Activated naive CD4-positive, alpha-beta T cell treated with anti-CD3 and anti-CD28 coated beads, Interleukin-2, amount 50 U/mL, for 72 hours (primary cell): ENCODE results near the gene PPRC1. TPM values are rescaled to one million over a fixed set of nuclear protein-coding genes. Genes with fewer than 3 reads are reported as not detected.

Experiments
- ATAC-seq, 2 donors: fragments of 150-1000 bp; cut with Tn5 transposase; 2 replicates each; pipeline ENCODE4 v1.10.0; 2021; ENCODE audit warnings: mild to moderate bottlenecking in 2 of 2, moderate library complexity in 2 of 2
- DNase-seq, 2 donors: peaks; one replicate each; pipeline ENCODE4 v3.0.0; 2021 to 2022; ENCODE audit warnings: low spot score in 2 of 2
- H3K27ac Mint-ChIP-seq, 2 donors: one replicate each; pipeline ENCODE4 v1.8.0; 2022; ENCODE audit warnings: mild to moderate bottlenecking in 2 of 2, mixed read lengths in 2 of 2
- H3K36me3 Mint-ChIP-seq, 2 donors: one replicate each; pipeline ENCODE4 v1.8.0; 2022; ENCODE audit warnings: mixed read lengths in 2 of 2
- H3K9me3 Mint-ChIP-seq, 2 donors: one replicate each; pipeline ENCODE4 v1.8.0; 2022; ENCODE audit warnings: mixed read lengths in 2 of 2
- total RNA-seq, 2 donors: library from RNA; stranded (reverse); gene quantifications; one replicate each; pipeline ENCODE4 v1.2.3, GENCODE V29; 2022

PPRC1 gene, protein sequence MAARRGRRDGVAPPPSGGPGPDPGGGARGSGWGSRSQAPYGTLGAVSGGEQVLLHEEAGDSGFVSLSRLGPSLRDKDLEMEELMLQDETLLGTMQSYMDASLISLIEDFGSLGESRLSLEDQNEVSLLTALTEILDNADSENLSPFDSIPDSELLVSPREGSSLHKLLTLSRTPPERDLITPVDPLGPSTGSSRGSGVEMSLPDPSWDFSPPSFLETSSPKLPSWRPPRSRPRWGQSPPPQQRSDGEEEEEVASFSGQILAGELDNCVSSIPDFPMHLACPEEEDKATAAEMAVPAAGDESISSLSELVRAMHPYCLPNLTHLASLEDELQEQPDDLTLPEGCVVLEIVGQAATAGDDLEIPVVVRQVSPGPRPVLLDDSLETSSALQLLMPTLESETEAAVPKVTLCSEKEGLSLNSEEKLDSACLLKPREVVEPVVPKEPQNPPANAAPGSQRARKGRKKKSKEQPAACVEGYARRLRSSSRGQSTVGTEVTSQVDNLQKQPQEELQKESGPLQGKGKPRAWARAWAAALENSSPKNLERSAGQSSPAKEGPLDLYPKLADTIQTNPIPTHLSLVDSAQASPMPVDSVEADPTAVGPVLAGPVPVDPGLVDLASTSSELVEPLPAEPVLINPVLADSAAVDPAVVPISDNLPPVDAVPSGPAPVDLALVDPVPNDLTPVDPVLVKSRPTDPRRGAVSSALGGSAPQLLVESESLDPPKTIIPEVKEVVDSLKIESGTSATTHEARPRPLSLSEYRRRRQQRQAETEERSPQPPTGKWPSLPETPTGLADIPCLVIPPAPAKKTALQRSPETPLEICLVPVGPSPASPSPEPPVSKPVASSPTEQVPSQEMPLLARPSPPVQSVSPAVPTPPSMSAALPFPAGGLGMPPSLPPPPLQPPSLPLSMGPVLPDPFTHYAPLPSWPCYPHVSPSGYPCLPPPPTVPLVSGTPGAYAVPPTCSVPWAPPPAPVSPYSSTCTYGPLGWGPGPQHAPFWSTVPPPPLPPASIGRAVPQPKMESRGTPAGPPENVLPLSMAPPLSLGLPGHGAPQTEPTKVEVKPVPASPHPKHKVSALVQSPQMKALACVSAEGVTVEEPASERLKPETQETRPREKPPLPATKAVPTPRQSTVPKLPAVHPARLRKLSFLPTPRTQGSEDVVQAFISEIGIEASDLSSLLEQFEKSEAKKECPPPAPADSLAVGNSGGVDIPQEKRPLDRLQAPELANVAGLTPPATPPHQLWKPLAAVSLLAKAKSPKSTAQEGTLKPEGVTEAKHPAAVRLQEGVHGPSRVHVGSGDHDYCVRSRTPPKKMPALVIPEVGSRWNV (N-terminal part only)
- total RNA-seq, result 10 to 100 TPM; 54.2 to 59.1 TPM

DNA sequence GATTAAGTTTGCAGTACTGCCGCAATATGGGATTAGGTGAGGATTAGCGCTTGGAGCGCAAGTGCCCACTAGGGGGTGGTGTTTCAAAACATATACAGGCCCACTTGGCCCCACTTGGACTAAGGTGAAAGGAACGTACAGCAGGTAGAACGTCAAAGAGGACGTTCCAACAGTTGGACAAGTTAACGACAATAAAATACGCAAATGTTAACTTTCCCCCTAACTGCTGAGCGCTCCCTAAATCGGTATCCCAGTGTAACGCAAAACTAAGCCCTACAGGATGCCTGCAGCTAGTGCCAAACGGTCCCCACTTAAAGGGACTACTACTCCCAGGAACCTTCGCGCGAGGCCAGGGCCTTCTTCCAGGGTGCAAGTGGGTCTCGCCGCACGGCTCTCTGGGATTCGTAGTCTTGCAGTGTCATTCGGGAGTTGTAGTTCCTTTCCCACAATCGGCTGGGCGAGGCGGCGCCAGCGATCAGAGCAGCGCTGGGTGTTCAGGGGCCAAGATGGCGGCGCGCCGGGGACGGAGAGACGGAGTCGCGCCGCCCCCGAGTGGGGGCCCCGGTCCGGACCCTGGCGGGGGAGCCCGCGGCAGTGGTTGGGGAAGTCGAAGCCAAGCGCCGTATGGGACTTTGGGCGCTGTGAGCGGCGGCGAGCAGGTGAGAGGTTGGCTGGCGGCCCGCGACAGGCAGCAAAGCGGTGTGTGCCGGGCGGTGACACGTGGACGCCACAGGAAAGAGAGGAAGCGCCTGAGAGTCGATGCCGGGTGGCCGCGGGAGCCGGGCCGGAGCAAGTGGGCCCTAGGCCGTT, at the start of gene PPRC1:
Gene PPRC1, plus strand, starts transcription at position 478 of the 810 bp plus-strand sequence. Its CDS starts 29 bp downstream, at position 507.
- Mint-ChIP-seq H3K9me3 (no peaks in the 10 kb centered on the region), H3K36me3 (peaks cover 24 to 26% of the 10 kb centered on the region in 2 donors), H3K27ac (peak within 1 kb of the TSS; percentile 97 to 98)
- DNase-seq (peak; percentile 94 to 95), ATAC-seq (peak; percentile 91 to 96)

DNA sequence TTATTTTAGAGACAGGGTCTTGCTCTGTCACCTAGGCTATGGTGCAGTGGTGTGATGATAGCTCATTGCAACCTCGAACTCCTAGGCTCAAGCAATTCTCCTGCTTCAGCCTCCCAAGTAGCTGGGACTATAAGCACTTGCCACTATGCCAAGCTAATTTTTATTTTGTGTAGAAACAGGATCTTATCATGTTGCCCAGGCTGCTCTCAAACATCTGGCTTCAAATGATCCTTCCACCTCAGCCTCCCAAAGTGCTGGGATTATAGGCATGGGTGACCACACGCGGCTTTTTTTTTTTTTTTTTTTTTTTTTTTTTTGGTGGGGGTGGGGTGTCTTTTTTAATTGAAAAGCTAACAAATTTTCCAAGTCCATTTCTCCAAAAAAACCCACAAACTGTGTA, 49.3 kb upstream of the PPRC1 start:
- ATAC-seq (no peak), DNase-seq (no peak)
- H3K36me3 Mint-ChIP-seq, result no peaks in the 10 kb centered on the region
- H3K9me3 Mint-ChIP-seq, result no peaks in the 10 kb centered on the region
- H3K27ac Mint-ChIP-seq, result no peak overlapping the region

DNA sequence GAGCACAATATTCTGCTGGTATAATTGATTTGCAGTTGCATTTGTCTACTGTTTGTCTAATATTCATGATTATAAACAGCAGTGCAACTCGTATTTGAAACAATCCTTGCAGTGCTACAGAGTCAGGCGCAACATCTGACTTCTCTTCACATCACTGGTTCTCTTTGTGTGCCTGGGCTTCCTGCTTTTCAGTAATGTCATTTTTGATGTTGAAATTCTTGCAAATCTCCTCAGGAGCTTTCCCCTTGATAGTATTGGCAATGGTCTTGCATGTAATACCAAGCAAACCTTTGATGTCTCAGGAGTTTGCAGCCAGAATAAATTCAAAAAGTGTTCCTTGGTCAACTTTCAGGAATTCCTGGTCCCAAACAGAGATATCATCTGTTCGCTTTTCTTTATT, 47.5 kb upstream of the PPRC1 start:
- H3K9me3 Mint-ChIP-seq, result no peaks in the 10 kb centered on the region
- H3K36me3 Mint-ChIP-seq, result no peaks in the 10 kb centered on the region
- no peak overlapping the region for H3K27ac Mint-ChIP-seq
- ATAC-seq (no peak), DNase-seq (no peak)

DNA sequence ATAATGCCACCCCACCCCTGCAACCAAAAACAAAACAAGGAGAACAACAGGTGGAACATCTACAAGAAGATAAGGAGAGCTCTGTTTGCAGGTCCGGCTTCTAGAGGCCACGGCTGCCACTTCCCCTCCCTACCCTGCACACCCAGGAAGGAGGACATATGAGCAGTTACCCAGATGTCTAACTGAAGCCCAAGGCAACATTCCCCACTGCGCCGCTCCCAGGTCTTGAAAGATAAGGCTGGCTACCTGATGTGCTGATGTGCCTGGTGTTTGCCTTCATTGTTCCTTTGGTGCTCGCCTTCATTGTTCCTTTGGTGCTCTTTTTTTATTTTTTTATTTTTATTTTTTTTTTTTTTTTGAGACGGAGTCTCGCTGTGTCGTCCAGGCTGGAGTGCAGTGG, 46.6 kb upstream of the PPRC1 start:
- DNase-seq, result no peak

DNA sequence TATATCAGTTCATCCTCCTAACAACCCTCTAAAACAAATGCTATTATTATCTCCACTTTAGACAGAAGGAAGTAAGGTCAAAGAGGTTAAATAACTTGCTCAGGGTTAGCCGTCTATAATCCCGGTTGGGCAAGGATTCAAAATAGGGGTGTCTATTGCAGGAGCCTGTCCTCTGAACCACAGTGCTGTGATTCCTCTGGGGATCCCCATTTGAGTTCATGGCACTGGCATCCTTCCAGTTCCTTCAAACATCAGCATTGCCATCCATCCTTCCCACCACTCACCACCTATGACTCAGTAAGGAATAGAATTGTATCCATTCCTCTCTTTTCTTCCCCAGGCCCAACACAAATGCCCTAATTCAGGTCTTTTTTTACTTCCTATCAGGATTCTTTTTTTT, 42.1 kb upstream of the PPRC1 start:
- no peaks in the 10 kb centered on the region for H3K9me3 Mint-ChIP-seq
- peak overlapping the region in 1 of 2 donors; percentile 15 for H3K27ac Mint-ChIP-seq
- ATAC-seq (no peak), DNase-seq (no peak)
- no peaks in the 10 kb centered on the region for H3K36me3 Mint-ChIP-seq

More for the DNA sequence above, 46.6 kb upstream of the PPRC1 start:
- Mint-ChIP-seq H3K27ac (no peak overlapping the region), H3K36me3 (no peaks in the 10 kb centered on the region), H3K9me3 (no peaks in the 10 kb centered on the region)
- no peak for ATAC-seq

DNA sequence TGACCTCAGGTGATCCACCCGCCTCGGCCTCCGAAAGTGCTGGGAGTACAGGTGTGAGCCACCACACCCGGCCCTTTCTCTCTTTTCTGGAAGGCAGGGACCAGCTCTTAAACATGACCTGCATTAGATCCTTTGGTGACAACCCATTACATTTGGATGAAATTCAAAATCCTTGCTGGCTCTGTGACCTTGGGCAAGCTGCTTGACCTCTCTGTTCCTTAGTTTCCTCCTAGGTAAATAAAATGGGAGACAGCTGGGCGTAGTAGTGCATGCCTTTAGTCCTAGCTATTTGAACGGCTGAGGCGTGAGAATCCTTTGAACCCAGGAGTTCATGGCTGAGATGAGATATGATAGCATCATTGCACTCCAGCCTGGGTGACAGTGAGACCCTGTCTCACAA, 36.4 kb upstream of the PPRC1 start:
- H3K36me3 Mint-ChIP-seq, result no peaks in the 10 kb centered on the region
- ATAC-seq (no peak), DNase-seq (no peak)
- H3K27ac Mint-ChIP-seq, result no peak overlapping the region
- H3K9me3 Mint-ChIP-seq, result no peaks in the 10 kb centered on the region

DNA sequence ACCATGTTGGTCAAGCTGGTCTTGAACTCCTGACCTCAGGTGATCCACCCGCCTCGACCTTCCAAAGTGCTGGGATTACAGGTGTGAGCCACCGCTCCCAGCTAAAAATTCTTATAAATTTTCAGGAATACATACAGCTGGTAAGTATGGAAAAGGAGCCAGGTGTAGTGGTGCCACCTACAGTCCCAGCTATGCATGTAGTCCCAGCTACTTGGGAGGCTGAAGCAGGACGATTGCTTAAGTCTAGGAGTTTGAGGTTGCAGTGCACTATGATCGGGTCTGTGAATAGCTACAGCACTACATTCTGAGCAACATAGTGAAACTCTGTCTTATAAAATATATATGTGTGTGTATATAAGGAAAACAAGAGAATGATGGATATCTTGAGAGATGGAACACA, 31.7 kb upstream of the PPRC1 start:
- Mint-ChIP-seq H3K27ac (no peak overlapping the region), H3K36me3 (no peaks in the 10 kb centered on the region), H3K9me3 (no peaks in the 10 kb centered on the region)
- ATAC-seq (no peak), DNase-seq (no peak)

DNA sequence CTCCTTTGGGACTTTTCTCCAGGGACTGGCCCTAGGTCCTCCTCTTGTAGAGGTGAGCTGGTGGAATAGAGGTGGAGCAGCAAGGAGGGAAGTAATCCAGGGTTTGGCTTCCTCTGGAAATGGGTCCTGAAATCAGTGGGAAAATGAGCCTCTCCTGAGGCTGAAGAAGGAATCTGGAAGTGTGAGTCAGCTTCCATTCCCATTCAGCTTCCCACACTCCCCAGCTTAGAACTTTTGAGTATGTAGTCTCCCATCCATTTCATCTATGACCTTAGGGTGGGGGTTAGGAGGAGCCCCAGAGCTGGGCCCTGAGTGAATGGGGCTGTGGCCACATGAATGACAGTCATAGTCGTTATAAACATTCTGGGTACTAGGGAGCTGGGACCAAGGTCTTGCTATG, 30.4 kb upstream of the PPRC1 start:
- Mint-ChIP-seq H3K27ac (peak overlapping the region in 1 of 2 donors; percentile 86), H3K9me3 (no peaks in the 10 kb centered on the region), H3K36me3 (no peaks in the 10 kb centered on the region)
- no peak for ATAC-seq
- no peak for DNase-seq

DNA sequence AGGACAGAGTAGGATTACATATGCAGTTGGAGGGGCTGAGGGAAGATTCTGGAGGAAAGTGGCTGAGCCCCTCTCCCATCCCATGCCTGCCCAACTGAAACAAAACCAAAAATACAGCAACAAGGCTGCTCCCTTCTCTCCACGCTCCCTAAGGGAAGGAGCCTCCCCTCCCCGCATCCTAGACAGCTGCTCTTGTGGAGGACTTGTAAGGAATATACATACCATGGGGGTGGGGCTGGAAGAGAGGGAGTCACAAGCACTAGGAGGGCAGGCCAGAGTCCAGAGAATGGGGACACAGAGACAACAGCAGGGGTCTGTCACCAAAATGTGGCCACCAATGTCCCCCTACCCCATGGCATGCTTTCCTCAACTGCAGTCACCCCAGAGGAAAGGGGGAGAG, 25.8 kb upstream of the PPRC1 start:
- H3K27ac Mint-ChIP-seq, result peak overlapping the region; percentile 14 to 26
- DNase-seq (no peak), ATAC-seq (no peak)
- no peaks in the 10 kb centered on the region for H3K9me3 Mint-ChIP-seq
- H3K36me3 Mint-ChIP-seq, result peaks cover 0 to 5% of the 10 kb centered on the region in 2 donors

DNA sequence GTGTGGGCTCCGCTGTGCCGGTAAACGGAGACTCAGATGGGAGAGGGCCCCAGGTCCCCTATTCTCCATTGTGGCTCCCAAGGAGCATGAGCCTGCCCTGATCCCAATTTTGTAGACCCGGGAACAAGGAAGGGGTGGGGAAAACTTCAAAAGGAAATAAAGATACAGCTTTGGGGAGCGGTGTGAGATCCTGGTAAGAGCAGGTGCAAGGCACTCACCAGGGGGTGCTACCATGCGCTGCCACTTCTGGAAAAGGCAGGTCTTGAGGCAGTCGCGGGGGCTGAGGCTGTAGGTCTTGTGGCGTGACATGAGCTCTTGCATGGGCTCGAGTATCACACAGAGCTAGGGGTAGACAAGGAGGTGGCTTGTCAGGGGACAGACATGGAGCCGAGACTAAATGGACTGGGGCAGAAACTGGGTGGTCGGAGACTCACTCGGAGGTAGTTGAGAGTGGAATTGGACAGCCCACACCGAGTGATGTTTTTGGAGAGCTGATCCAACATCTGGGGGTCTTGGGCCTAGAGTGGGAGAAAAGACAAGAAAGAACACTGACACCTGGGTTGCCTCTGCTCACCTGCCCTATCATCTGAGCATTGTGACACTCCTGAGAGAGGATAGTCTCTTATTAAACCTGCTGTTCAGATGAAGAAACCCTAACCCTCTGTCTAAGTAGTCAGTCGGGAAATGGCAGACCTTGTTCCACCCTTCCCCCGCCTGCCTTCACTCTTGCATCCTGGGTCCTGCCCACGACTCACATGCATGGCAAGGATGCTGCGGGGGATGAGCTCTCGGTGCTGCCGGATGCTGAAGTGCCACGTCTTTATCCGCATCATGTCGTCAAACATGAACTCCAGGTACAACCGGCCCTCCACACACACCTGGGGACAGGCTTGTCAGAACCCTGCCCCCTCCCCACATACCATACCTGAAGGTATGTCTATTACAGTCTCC, 23.4 kb upstream of the PPRC1 start:
- H3K27ac Mint-ChIP-seq, result peak overlapping the region in 1 of 2 donors; percentile 78
- ATAC-seq (no peak), DNase-seq (no peak)
- H3K9me3 Mint-ChIP-seq, result no peaks in the 10 kb centered on the region
- peaks cover 11 to 14% of the 10 kb centered on the region in 2 donors for H3K36me3 Mint-ChIP-seq

DNA sequence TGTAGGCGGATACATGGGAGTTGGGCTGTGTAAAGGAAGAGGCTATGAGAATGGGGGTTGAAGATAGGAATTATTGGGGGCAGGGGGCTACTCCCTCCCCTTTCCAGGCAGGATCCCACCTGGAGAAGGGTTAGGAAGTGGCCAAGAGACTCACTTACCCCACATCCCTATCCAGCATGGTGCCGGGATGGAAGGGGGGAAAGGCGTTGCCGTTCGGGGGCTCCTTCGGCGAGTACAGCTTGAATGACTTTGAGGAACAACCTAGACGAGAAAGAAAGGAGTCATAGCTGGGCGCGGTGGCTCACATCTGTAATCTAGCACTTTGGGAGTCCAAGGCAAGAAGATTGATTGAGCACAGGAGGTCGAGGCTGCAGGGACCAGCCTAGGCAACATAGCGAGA, 21.6 kb upstream of the PPRC1 start:
- no peak overlapping the region for H3K27ac Mint-ChIP-seq
- no peak for ATAC-seq
- peaks cover 11 to 14% of the 10 kb centered on the region in 2 donors for H3K36me3 Mint-ChIP-seq

DNA sequence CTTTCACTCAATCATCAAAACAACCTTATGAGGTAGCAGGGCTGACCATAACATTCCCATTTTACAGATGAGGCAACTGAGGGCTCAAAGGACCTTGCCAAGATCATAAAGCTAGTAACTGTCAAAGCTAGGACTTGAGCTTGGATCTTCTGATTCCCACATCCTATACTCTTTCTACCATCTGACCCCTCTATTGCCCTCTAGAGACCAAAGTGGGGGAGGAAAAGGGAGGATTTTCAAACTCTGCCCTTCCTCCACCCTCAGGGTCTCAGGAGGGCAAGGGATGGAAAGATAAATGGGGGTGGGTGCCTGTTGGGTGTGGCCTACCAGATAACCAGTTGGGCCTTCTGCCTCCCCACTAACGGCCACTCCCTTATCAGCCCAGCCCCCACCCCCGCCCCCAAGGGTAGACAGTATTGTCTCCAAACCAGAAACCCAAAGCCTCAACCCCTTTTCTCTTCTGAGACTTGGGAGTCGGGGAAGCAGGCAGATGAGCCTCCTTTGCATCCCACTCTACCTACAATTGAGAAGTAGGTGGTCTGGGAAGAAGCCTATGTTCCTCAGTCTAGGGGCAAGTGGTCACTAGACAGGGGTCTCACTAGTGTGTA, 20.5 kb upstream of the PPRC1 start:
- H3K36me3 Mint-ChIP-seq, result peaks cover 11 to 14% of the 10 kb centered on the region in 2 donors
- H3K27ac Mint-ChIP-seq, result no peak overlapping the region
- DNase-seq (no peak), ATAC-seq (no peak)
- no peaks in the 10 kb centered on the region for H3K9me3 Mint-ChIP-seq

More for the DNA sequence above, 21.6 kb upstream of the PPRC1 start:
- no peaks in the 10 kb centered on the region for H3K9me3 Mint-ChIP-seq
- DNase-seq, result no peak

DNA sequence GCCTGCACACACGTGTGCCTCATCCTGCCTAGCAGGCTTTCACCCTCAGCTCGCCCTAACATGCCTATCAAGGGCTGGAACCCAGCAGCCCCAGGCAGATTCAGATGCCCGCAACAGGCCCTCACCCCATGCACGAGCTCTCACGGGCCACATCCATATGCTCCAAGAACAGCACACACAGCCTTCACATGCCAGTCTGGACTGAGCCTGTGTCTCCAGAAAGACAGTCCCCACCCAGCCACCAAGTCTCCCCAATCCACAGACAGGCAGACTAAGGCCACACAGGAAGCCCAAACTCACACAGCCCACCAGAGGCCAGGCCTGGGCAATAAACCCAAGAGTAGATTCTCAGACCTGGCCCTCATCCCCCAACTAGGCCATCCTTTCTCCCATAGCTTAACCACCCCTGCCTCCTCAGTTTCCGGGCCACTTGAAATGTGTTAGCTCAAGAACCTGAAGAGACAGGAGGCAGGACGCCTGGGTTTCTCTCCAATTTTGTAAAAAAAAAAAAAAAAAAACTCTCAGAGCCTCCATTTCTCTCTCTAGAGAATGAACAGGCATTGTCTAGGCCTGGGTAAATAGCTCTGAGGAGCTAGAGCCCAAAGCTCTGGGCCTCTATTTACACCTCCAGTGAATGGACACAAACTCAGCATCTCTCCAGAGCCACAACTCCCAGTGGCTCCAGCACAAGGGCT, 19.4 kb upstream of the PPRC1 start:
- DNase-seq (no peak), ATAC-seq (no peak)
- H3K36me3 Mint-ChIP-seq, result peaks cover 11 to 14% of the 10 kb centered on the region in 2 donors
- H3K27ac Mint-ChIP-seq, result peak overlapping the region; percentile 72 to 91
- H3K9me3 Mint-ChIP-seq, result no peaks in the 10 kb centered on the region
